Gastrocnemius medialis (tissue), 4 donors: ENCODE results near the gene ZNF697.

Source experiments
- CTCF ChIP-seq, 5 experiments: fragments of 450-650 bp in 3 of 5; fragments of 200-600 bp in 2 of 5; sonication (generic) in 2 of 5; IDR thresholded peaks in 4 of 5; conservative IDR thresholded peaks in 1 of 5; 1 replicate in 4 of 5; 2 replicates in 1 of 5; pipeline ENCODE4 v1.5.1; 2016 to 2019; ENCODE audit warnings: antibody characterized with exemption in 5 of 5, mild to moderate bottlenecking in 3 of 5, moderate library complexity in 3 of 5
- POLR2A ChIP-seq, 2 donors: fragments of 450-650 bp; IDR thresholded peaks; one replicate each; pipeline ENCODE4 v1.6.1; 2017; ENCODE audit warnings: antibody characterized with exemption in 2 of 2, mild to moderate bottlenecking in 2 of 2, moderate library complexity in 2 of 2

DNA sequence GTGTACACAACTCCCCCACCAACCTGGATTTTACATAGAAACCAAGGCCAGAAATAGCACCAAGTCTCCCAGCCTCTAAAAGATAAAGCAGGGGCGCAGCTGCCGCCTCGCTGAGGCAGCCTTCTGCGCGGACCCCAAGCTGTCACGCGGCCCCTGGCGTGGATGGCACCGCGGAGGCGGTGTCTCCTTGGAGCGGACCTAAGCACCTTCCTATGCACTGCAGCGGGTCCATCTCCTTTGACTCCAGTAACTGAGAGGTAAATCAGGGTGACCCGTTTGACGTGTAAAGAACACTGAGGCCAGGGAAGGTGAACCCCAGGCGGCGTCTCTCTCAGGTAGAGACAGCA is 17.0 kb downstream of the ZNF697 start:
- TF ChIP-seq CTCF (IDR thresholded peaks at IDR 0.05 in 4 of 5, conservative IDR thresholded peaks at IDR 0.05 in 1 of 5) (no peak), POLR2A (IDR thresholded peaks at IDR 0.05) (no peak)
